GM23338 (cell line): ENCODE measurements around the gene IER3IP1.

Experiments used
- CREB1 ChIP-seq: fragments of 250-450 bp; sonication (Bioruptor Pico); IDR thresholded peaks from 2 replicates; pipeline ENCODE4 v1.5.0; 2020; ENCODE audit warnings: low read depth, mild to moderate bottlenecking, moderate library complexity
- EZH2 ChIP-seq: fragments of 200-600 bp; sonication (generic); IDR thresholded peaks from one replicate; pipeline ENCODE4 v1.8.0; 2017; ENCODE audit warnings: antibody characterized with exemption, mild to moderate bottlenecking, low read depth; ENCODE audit not compliant: unreplicated experiment
- EZH2phosphoT487 ChIP-seq: fragments of 200-600 bp; sonication (generic); IDR thresholded peaks from one replicate; pipeline ENCODE4 v1.8.1; 2018; ENCODE audit warnings: antibody characterized with exemption; ENCODE audit not compliant: unreplicated experiment
- JUNB ChIP-seq: IDR thresholded peaks from one replicate; pipeline ENCODE4 v1.6.1; 2016; ENCODE audit warnings: antibody characterized with exemption; ENCODE audit not compliant: unreplicated experiment
- POLR2AphosphoS5 ChIP-seq: IDR thresholded peaks from 2 replicates; pipeline ENCODE4 v1.6.1; 2016; ENCODE audit warnings: antibody characterized with exemption, low read depth
- REST ChIP-seq: IDR thresholded peaks from one replicate; pipeline ENCODE4 v1.6.1; 2018; ENCODE audit warnings: antibody characterized with exemption; ENCODE audit not compliant: unreplicated experiment
- STAT1 ChIP-seq: IDR thresholded peaks from one replicate; pipeline ENCODE4 v1.6.1; 2016; ENCODE audit warnings: antibody characterized with exemption; ENCODE audit not compliant: unreplicated experiment
- ZNF331 ChIP-seq: fragments of 250-450 bp; sonication (Bioruptor Pico); IDR thresholded peaks from 2 replicates; pipeline ENCODE4 v1.5.0; 2020; ENCODE audit warnings: low read depth, mild to moderate bottlenecking, moderate library complexity
- TF ChIP-seq, protein P1 (sequence below), 2 experiments: fragments of 200-600 bp in 1 of 2; sonication (generic) in 1 of 2; conservative IDR thresholded peaks; 2 replicates each; pipeline versions ENCODE4 v1.5.1 to v1.6.1; 2016 to 2017; ENCODE audit warnings: antibody characterized with exemption in 2 of 2, low read depth in 2 of 2, mild to moderate bottlenecking in 2 of 2, moderate library complexity in 1 of 2
- TF ChIP-seq, protein P2 (sequence below): IDR thresholded peaks from 2 replicates; pipeline ENCODE4 v1.6.1; 2016; ENCODE audit warnings: antibody characterized with exemption

DNA sequence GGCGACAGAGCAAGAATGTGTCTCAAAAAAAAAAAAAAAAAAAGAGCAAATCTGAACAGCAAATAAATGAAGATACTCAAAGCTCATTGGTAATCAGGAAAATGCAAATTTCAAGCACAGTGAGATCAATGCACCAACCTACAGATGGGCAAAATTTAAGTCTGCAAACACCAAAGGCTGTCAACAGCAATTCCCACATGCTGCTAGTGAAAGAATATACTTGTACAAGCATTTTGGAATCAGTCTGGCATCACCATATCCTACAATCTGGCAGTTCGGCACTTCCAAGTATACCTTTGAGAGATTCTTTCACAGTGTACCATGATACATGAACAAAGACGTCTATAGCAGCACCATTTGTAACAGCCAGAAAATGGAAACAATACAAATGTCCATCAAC is 30.0 kb downstream of the IER3IP1 start:
- TF ChIP-seq, protein P1, sequence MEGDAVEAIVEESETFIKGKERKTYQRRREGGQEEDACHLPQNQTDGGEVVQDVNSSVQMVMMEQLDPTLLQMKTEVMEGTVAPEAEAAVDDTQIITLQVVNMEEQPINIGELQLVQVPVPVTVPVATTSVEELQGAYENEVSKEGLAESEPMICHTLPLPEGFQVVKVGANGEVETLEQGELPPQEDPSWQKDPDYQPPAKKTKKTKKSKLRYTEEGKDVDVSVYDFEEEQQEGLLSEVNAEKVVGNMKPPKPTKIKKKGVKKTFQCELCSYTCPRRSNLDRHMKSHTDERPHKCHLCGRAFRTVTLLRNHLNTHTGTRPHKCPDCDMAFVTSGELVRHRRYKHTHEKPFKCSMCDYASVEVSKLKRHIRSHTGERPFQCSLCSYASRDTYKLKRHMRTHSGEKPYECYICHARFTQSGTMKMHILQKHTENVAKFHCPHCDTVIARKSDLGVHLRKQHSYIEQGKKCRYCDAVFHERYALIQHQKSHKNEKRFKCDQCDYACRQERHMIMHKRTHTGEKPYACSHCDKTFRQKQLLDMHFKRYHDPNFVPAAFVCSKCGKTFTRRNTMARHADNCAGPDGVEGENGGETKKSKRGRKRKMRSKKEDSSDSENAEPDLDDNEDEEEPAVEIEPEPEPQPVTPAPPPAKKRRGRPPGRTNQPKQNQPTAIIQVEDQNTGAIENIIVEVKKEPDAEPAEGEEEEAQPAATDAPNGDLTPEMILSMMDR (conservative IDR thresholded peaks at IDR 0.05; ENCODE audit: low read depth in 2 of 2): no peak
- TF ChIP-seq EZH2phosphoT487 (no peak), REST (no peak), POLR2AphosphoS5 (no peak), EZH2 (no peak), JUNB (no peak), CREB1 (CRISPR knock-in tag) (no peak), ZNF331 (no peak), STAT1 (no peak)
- TF ChIP-seq, protein P2, sequence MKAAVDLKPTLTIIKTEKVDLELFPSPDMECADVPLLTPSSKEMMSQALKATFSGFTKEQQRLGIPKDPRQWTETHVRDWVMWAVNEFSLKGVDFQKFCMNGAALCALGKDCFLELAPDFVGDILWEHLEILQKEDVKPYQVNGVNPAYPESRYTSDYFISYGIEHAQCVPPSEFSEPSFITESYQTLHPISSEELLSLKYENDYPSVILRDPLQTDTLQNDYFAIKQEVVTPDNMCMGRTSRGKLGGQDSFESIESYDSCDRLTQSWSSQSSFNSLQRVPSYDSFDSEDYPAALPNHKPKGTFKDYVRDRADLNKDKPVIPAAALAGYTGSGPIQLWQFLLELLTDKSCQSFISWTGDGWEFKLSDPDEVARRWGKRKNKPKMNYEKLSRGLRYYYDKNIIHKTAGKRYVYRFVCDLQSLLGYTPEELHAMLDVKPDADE: no peak
